ENCODE measurements around the gene PRAMEF9.
"Not testable (repeated sequence)": the region's sequence is repeated elsewhere in the genome, so short reads cannot be mapped to it uniquely, and the experiment has no call there.

The PRAMEF9 gene

DNA sequence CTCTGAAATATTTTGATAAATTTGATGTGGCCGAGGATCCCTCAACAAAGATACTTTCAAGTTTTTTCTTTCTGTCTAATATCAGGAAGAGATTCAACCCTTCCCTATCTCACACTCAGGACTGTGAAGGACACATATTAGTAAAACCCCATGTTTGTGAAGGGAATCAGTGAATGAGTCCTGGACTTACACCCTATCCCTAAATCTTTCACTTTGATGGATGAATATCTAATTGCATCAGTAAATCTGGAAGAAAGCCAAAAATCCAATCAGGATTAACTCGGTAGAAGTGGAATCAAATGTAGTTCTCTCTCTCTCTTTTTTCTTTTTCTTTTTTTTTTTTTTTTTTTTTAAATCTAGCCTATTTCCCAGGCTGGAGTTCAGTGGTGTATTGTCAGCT is at the start of gene PRAMEF9:
TSS of gene PRAMEF9 (plus strand) at position 301 of the 400 bp plus-strand sequence. CDS start 3,433 bp downstream, outside the sequence.
- DNase-seq, ATAC-seq, H3K4me1 Mint-ChIP-seq, H3K27me3 Mint-ChIP-seq, H3K27ac Mint-ChIP-seq, H3K9me3 Mint-ChIP-seq, H3K4me3 Mint-ChIP-seq: not testable (repeated sequence)

DNA sequence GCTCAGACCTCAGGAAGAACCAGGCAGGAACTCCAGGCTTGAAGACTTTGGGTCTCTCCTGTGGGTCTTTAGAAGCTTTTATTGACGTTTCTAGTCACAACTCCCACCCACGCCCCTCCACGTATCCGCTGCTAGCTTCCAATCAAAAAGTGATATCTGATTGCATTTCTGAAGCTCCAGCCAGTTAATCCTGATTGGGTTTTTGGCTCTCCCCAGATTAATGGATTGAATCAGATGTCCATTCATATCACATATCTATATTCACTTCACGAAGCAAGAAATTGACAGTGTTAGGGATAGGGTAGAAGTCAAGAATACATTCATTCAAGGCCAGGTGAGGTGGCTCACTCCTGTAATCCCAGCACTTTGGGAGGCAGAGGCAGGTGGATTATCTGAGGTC is 15.7 kb upstream of the PRAMEF9 start, which contains the start of gene PRAMEF26:
TSS of gene PRAMEF26 (minus strand) at position 101 of the 400 bp plus-strand sequence. CDS start 2,914 bp downstream, outside the sequence.
- not testable (repeated sequence) for H3K27ac Mint-ChIP-seq, H3K4me1 Mint-ChIP-seq, H3K4me3 Mint-ChIP-seq, H3K9me3 Mint-ChIP-seq, ATAC-seq, H3K27me3 Mint-ChIP-seq, DNase-seq

DNA sequence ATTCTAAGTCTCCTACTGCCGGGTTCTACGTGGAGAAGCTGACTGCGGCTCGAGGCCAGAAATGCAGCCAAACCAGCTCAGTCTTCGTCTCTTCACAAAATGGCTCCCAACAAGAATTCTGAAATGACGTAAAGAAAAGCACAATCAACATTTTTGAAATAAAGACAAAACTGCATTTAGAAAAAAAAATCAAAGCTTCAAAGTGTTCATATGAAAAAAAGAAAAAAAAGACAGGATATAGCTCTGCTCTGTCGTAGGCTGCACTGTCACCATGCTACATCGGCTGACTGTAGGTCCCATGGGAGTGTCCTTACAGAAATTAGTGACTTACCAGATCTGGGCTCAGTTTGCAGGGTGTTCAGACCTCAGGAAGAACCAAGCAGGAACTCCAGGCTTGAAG is 6.1 kb upstream of the PRAMEF9 start, which contains the start of gene HNRNPCL4:
TSS of gene HNRNPCL4 (minus strand) at position 101 of the 400 bp plus-strand sequence. CDS start 164 bp downstream, outside the sequence.
- H3K9me3 Mint-ChIP-seq, H3K4me3 Mint-ChIP-seq, H3K27ac Mint-ChIP-seq, ATAC-seq, DNase-seq, H3K4me1 Mint-ChIP-seq, H3K27me3 Mint-ChIP-seq: not testable (repeated sequence)

DNA sequence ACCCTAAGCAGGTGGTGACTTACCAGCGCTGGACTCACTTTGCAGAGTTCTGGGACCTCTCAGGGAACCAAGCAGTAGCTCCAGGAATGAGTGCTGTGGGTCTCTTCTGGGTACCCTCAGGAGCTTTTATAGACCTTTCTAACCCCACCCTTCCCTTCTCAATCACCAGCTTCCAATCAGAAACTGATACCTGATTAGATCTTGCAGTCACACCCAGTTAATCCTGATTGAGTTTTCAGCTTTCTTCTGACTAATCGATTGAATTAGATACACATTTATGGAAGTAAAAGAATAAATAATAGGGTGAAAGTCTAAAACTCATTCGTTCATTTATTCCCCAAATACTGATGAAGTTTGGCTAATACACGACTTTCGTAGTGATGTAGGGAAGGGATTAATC is 29.7 kb downstream of the PRAMEF9 start, which contains the start of gene PRAMEF13:
TSS of gene PRAMEF13 (minus strand) at position 101 of the 400 bp plus-strand sequence. CDS start 1,820 bp downstream, outside the sequence.
- not testable (repeated sequence) for H3K27ac Mint-ChIP-seq, H3K4me1 Mint-ChIP-seq, H3K4me3 Mint-ChIP-seq, ATAC-seq, H3K9me3 Mint-ChIP-seq, DNase-seq, H3K27me3 Mint-ChIP-seq

DNA sequence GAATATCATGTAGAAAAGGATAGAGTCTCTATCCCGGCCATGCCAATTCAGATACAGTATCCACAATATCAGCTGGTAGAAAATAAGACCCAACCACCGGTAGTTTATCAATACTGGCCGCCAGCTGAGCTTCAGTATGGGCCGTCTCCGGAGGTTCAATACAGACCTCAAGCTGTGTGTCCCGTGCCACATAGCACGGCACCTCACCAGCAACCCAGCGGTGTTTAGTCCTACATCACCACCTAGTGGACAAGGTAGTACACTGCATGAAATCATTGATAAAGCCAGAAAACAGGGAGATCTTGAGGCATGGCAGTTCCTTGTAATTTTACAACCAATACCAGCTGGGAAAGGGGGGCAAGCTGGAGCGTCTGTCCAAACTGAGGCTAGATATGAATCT is 37.1 kb downstream of the PRAMEF9 start:
- H3K27me3 Mint-ChIP-seq, H3K4me3 Mint-ChIP-seq, H3K4me1 Mint-ChIP-seq, H3K9me3 Mint-ChIP-seq, DNase-seq, ATAC-seq, H3K27ac Mint-ChIP-seq: not testable (repeated sequence)

DNA sequence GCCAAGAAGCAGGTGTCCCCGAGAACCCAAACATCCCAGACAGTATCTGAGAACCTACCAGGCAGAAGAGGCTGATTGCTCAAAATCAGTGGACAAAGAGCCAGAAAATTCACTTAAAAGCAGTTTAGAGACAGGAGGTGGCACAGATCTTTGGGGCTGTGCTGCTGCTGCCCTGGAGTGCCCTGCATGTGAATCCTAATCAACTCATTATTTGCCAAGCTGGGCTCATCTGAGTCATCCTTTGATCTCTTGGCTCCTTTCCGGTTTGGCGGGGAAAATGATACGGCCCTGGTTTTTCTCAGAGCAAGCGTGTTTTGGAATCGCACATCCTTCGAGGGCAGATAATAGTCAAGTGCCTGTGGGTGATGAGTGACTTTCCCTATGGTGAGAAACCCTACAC is 45.0 kb downstream of the PRAMEF9 start:
- H3K4me1 Mint-ChIP-seq, H3K4me3 Mint-ChIP-seq, DNase-seq, ATAC-seq, H3K27ac Mint-ChIP-seq, H3K9me3 Mint-ChIP-seq, H3K27me3 Mint-ChIP-seq: not testable (repeated sequence)

DNA sequence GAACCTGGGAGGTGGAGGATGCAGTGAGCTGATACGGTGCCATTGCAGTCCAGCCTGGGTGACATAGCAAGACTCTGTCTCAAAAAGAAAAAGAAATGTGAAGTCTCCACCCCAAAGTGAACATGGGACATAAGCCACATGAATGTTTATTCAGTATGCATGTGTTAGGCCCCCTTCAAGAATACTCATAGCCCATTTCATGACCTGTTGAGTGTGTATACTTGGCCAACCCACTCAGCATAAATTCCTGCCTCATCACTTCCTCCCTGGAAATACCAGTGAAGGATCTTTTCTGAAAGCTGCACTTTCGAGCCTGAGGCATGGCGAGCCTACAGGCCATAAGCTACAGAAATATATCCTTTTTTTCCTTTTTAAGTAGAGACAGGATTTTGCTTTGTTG is 47.6 kb downstream of the PRAMEF9 start:
- not testable (repeated sequence) for H3K27me3 Mint-ChIP-seq, H3K9me3 Mint-ChIP-seq, DNase-seq, ATAC-seq, H3K27ac Mint-ChIP-seq, H3K4me3 Mint-ChIP-seq, H3K4me1 Mint-ChIP-seq

DNA sequence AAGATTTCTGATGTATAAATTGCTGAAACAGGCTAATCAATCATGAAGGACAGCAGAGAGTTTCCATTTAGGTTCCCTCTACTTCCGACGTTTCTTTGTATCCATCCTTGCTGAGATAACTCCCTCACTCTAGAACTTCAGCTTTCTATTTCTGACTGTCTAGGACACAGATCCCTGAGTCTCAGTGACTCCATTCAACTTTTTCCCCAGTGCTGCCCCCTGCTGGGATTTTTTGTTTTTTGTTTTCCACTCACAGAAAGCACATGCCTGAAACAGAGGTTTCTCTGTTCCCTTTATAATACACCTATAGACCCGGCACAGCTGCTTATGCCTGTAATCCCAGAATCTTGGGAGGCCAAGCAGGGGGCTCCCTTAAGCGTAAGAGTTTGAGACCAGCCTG is 51.1 kb downstream of the PRAMEF9 start:
- DNase-seq, H3K4me3 Mint-ChIP-seq, H3K9me3 Mint-ChIP-seq, H3K4me1 Mint-ChIP-seq, ATAC-seq, H3K27me3 Mint-ChIP-seq, H3K27ac Mint-ChIP-seq: not testable (repeated sequence)

DNA sequence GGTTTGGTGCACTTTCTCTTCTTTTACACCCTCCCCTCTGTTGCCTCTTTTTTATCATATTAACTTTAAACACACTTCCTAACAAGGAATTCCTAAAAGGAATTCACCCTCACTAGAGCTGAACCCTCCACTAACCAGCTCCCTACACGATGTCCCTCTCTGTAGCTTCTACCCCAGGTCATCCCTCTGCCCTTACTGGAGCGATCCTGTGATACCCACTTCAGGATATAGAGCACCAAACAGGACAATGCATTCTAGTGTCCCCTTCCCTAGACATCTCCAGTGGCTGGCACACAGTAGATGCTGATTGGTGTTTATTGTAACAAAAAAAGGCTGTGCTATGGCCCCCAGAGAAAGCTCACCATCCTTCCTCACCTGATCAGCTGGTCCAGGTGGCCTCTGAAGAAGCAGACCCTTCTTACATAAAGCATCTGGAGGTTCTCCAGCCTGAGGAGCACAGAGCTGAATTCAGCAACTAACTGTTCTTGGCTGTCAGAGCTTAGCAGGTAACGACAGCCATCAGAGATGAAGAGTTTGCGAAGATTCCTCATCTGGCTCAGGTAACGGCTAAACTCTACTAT is 52.9 kb downstream of the PRAMEF9 start:
- Mint-ChIP-seq H3K4me3 (no peak overlapping the region), H3K27ac (peak overlapping the region in 1 of 2 donors; percentile 3), H3K9me3 (no peaks in the 10 kb centered on the region), H3K27me3 (no peaks in the 10 kb centered on the region), H3K4me1 (no peaks in the 10 kb centered on the region)
- no peak for ATAC-seq
- DNase-seq = no peak

DNA sequence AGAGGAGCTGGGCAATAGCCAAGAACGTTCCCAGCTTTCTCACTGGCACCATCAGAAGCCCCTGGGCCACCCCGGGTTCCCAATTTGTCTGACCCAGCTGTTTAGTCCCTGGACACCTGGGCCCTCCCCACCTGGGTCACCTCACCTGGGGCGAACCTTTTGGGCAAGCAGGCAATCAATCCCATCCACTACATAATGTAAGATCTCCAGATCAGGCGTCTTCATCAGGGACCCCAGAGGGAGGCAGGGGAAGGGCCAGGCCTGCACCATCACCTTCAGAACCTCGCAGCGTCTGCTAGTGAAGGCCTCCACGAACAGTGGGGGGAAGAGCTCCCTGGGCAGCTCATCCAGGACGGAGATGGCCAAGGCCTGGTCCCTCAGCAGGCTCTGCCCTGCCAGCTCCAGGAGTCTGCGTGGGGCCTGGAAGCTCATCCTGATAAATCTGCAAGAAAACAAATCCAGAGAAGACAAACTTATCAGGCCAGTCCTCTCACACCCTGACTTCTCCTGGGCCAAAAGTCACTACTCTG is 54.1 kb downstream of the PRAMEF9 start, which contains the start of gene PRAMEF18:
TSS of gene PRAMEF18 (minus strand) at position 480 of the 530 bp plus-strand sequence. CDS start at position 432, 48 bp downstream.
- H3K4me1 Mint-ChIP-seq, H3K9me3 Mint-ChIP-seq, DNase-seq, H3K27me3 Mint-ChIP-seq, H3K4me3 Mint-ChIP-seq: not testable (repeated sequence)
- peak within 1 kb of the TSS in 1 of 2 donors; percentile 61 for H3K27ac Mint-ChIP-seq
- peak; percentile 40 for ATAC-seq

DNA sequence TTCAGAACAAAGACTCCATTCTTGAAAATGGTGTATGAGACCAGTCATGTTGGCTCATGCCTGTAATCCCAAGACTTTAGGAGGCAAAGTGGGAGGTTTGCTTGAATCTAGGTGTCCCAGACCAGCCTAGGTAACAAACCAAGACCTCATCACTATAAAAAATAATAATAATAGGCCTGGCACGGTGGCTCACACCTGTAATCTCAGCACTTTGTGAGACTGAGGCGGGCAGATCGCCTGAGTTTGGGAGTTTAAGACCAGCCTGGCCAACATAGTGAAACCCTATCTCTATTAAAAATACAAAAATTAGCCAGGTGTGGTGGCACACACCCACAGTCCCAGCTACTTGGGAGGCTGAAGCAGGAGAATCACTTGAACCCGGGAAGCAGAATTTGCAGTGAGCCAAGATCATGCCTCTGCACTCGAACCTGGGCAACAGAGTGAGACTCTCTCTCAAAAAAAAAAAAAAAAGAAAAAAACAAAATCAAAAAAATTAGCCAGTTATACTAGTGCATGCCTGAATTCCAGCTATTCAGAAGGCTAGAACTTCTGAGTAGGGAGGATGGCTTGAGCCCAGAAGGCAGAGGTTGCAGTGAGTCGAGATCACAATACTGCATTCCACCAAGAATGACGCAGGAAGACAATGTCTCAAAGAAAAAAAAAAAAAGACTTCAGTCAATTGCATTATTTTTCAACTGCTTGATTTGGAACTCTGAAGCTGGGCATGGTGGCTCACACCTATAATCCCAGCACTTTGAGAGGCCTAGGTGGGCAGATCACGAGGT is 55.8 kb downstream of the PRAMEF9 start:
- H3K4me1 Mint-ChIP-seq, ATAC-seq, H3K27me3 Mint-ChIP-seq, DNase-seq, H3K9me3 Mint-ChIP-seq, H3K4me3 Mint-ChIP-seq: not testable (repeated sequence)
- H3K27ac Mint-ChIP-seq = peak overlapping the region in 1 of 2 donors; percentile 6

DNA sequence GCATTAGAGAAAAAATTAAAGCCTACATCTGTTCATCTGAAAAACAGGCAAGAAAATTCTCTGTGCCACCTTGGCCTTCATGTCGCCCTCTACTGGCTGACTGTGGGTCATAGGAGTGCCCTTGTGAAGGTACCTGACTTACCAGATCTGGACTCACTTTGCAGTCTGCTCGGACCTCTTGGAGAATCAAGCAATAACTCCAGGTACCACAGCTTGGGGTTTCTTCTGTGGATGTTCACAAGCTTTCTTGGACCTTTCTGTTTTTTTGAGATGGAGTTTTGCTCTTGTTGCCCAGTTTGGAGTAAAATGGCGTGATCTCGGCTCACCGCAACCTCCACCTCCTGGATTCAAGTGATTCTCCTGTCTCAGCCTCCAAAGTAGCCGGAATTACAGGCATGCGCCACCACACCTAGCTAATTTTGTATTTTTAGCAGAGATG is 56.7 kb downstream of the PRAMEF9 start:
- DNase-seq (peak in 1 of 2 donors; percentile 23), ATAC-seq (no peak)
- Mint-ChIP-seq H3K4me1 (no peaks in the 10 kb centered on the region), H3K27ac (no peak overlapping the region), H3K27me3 (no peaks in the 10 kb centered on the region), H3K9me3 (no peaks in the 10 kb centered on the region), H3K4me3 (no peak overlapping the region)

Measured in stimulated activated naive CD8-positive, alpha-beta T cell treated with anti-CD3 and anti-CD28 coated beads, Interleukin-15, amount 100 ng/mL, for 72 hours (primary cell).